Lower lobe of right lung (tissue), 2 donors: ENCODE data around the gene FBXO34. TPM values are rescaled to one million over a fixed set of nuclear protein-coding genes. Genes with fewer than 3 reads are reported as not detected.

ENCODE experiments used
- ATAC-seq, 2 donors: fragments of 200-7000 bp; cut with Tn5 transposase; one replicate each; pipeline ENCODE4 v1.9.1; 2020 to 2022; ENCODE audit warnings: mild to moderate bottlenecking in 2 of 2, moderate library complexity in 2 of 2
- DNase-seq: peaks from one replicate; pipeline ENCODE4 v3.0.0-alpha.2; 2020
- H3K27ac ChIP-seq: fragments of 200-600 bp; one replicate; pipeline ENCODE4 v1.8.0; 2022
- H3K27me3 ChIP-seq: fragments of 200-600 bp; one replicate; pipeline ENCODE4 v1.8.0; 2022; ENCODE audit warnings: low read depth
- H3K36me3 ChIP-seq: fragments of 200-600 bp; one replicate; pipeline ENCODE4 v1.8.0; 2022; ENCODE audit warnings: mild to moderate bottlenecking
- H3K4me1 ChIP-seq: fragments of 200-600 bp; one replicate; pipeline ENCODE4 v1.8.0; 2022
- H3K4me3 ChIP-seq: fragments of 200-600 bp; one replicate; pipeline ENCODE4 v1.8.0; 2022; ENCODE audit warnings: mild to moderate bottlenecking
- H3K9me3 ChIP-seq: fragments of 200-600 bp; one replicate; pipeline ENCODE4 v1.8.0; 2022
- CTCF ChIP-seq: fragments of 200-600 bp; IDR thresholded peaks from one replicate; pipeline ENCODE4 v1.8.0; 2022; ENCODE audit warnings: antibody characterized with exemption, mild to moderate bottlenecking
- intact Hi-C: fragments of 100-400 bp; cut with DNase I; formaldehyde crosslinking; loops from one replicate; pipeline ENCODE4 v1.11.0; 2022
- total RNA-seq: library from RNA; stranded (reverse); fragmentation: NEBNext Ultra II Directional; extraction: Animal tissue kit (Norgen Biotek cat#: 25700); gene quantifications from one replicate; pipeline ENCODE4 v1.2.1, GENCODE V29; 2021
- donor health status: DM: no; HTN: yes; CAD: no; lungs with severe emphysema.

The FBXO34 gene
- total RNA-seq, 1 donor from 2014 or later: 34.7 TPM

GRCh38 chr14:55243813-55244212 is 27.4 kb upstream of the FBXO34 start:
- Histone ChIP-seq H3K9me3 (no peaks in the 10 kb centered on the region), H3K27me3 (peaks cover 13% of the 10 kb centered on the region), H3K27ac (no peak overlapping the region), H3K36me3 (no peaks in the 10 kb centered on the region), H3K4me3 (no peak overlapping the region), H3K4me1 (no peaks in the 10 kb centered on the region)
- DNase-seq (no peak), ATAC-seq (no peak)
- TF ChIP-seq CTCF: no peak
- intact Hi-C loops: no loop called here

- Histone ChIP-seq H3K9me3 (no peaks in the 10 kb centered on the region), H3K36me3 (no peaks in the 10 kb centered on the region), H3K4me3 (no peak overlapping the region), H3K27ac (no peak overlapping the region), H3K27me3 (peaks cover 11% of the 10 kb centered on the region), H3K4me1 (no peaks in the 10 kb centered on the region)
- peak; percentile 62 for TF ChIP-seq CTCF
- intact Hi-C loops: no loop called here
- DNase-seq: no peak
- peak; percentile 55 to 59 for ATAC-seq
Observed at GRCh38 chr14:55245657-55246268, 25.5 kb upstream of the FBXO34 start.

GRCh38 chr14:55248411-55248810 is 22.8 kb upstream of the FBXO34 start:
- H3K27me3 ChIP-seq: no peaks in the 10 kb centered on the region
- no peaks in the 10 kb centered on the region for H3K4me1 ChIP-seq
- DNase-seq: no peak
- no peaks in the 10 kb centered on the region for H3K9me3 ChIP-seq
- intact Hi-C loops: no loop called here
- H3K36me3 ChIP-seq: no peaks in the 10 kb centered on the region
- no peak for TF ChIP-seq CTCF
- no peak overlapping the region for H3K4me3 ChIP-seq
- no peak overlapping the region for H3K27ac ChIP-seq
- ATAC-seq: no peak

DNA sequence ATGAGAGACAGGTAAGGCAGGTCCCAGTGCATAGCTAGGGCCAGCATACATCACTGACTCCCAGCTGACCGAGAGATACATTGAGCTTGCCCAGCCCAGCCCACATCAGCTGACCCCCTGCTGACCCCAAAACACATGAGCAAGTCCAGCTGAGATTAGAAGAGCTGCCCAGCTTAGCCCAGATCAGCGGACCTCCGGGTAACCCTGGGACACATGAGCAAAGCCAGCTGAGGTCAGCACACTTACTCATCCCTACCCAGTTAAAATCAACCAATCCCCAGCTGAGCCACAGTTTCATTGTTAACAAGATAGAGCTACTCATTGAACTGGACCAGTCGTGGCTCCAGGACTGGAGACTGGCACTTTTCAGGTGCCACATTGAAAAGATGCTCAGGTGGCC is 21.8 kb upstream of the FBXO34 start:
- DNase-seq (no peak), ATAC-seq (peak in 1 of 2 donors; percentile 42)
- H3K9me3 ChIP-seq: no peaks in the 10 kb centered on the region
- no peak overlapping the region for H3K4me3 ChIP-seq
- H3K4me1 ChIP-seq: no peaks in the 10 kb centered on the region
- TF ChIP-seq CTCF: no peak
- H3K27ac ChIP-seq: no peak overlapping the region
- intact Hi-C loops: no loop called here
- H3K27me3 ChIP-seq: no peaks in the 10 kb centered on the region
- no peaks in the 10 kb centered on the region for H3K36me3 ChIP-seq

DNA sequence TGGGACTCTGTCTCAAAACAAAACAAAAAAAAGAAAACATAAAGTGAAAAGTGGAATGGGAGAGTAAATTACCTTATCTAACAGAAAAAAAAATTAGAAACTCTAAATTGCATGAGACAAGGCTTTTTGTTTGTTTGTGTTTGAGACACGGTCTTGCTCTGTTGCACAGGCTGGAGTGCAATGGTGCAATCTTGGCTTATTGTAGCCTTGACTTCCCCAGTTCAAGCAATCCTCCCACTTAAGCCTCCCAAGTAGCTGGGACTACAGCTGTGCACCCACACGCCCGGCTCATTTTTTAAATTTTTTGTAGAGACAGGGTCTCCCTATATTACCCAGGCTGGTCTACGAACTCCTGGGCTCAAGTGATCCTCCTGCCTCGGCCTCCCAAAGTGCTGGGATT is 17.9 kb upstream of the FBXO34 start:
- Histone ChIP-seq H3K4me1 (no peaks in the 10 kb centered on the region), H3K36me3 (no peaks in the 10 kb centered on the region), H3K4me3 (no peak overlapping the region), H3K27ac (no peak overlapping the region), H3K9me3 (no peaks in the 10 kb centered on the region), H3K27me3 (no peaks in the 10 kb centered on the region)
- DNase-seq: no peak
- TF ChIP-seq CTCF: no peak
- intact Hi-C loops: no loop called here
- no peak for ATAC-seq

DNA sequence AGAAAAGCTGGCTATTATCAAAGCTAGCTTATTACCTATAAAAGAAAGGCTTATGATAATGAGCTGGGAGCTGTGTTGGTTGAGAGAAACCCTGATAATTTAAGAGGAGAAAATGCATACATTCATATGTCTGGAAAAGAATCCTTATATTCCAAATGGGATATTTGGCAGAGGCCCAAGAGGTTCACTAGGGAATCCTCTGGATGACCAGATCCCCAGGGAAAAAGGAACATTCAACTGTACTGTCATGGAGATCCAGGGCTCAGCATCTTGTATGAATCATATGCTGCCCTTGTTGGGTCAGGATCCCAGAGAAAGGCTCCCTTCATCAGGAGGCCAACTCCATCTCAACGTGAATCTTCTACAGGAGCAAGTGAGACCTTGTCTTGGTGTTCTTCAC is 16.6 kb upstream of the FBXO34 start:
- Histone ChIP-seq H3K27me3 (no peaks in the 10 kb centered on the region), H3K27ac (no peak overlapping the region), H3K4me1 (no peaks in the 10 kb centered on the region), H3K36me3 (no peaks in the 10 kb centered on the region), H3K9me3 (no peaks in the 10 kb centered on the region), H3K4me3 (no peak overlapping the region)
- intact Hi-C loops: no loop called here
- ATAC-seq (no peak), DNase-seq (no peak)
- TF ChIP-seq CTCF: no peak
